K562 (cell line): ENCODE data around the gene CACNA1E. TPM values are rescaled to one million over a fixed set of nuclear protein-coding genes. Genes with fewer than 3 reads are reported as not detected.

Source experiments
- ATAC-seq: fragments of 200-7000 bp; cut with Tn5 transposase; 3 replicates; pipeline ENCODE4 v1.9.1; 2020; ENCODE audit warnings: moderate library complexity
- BruUV-seq: library from RNA; stranded (reverse); fragments of 400-500 nt; replicated peaks from 2 replicates; lab custom pipeline; 2021; lab: Mats Ljungman, UMichigan
- CTCF ChIA-PET: fragments of 300-600 bp; formaldehyde crosslinking; extraction: SDS; loops from one replicate; lab custom pipeline; 2021; ENCODE audit warnings: low intra/inter-chr PET ratio; lab: Yijun Ruan, JAX
- POLR2A ChIA-PET: fragments of 300-600, 350-650 bp; sonication (Branson Sonifier 250); formaldehyde crosslinking; extraction: SDS; loops from one replicate; lab custom pipeline; 2021; ENCODE audit warnings: antibody characterized with exemption, inconsistent platforms; lab: Yijun Ruan, JAX
- DNase-seq, 4 experiments: peaks; one replicate each; pipeline versions ENCODE4 v3.0.0 to v3.0.0-alpha.2; 2011 to 2018; ENCODE audit warnings: low spot score in 3 of 4, mixed read lengths in 3 of 4; ENCODE audit errors: extremely low read depth in 1 of 4
- FAIRE-seq: peaks from 2 replicates; lab custom pipeline; 2011; peaks lifted over from hg19 to GRCh38; lab: Jason Lieb, UNC
- H2AFZ ChIP-seq: 2 replicates; pipeline ENCODE4 v1.6.0; 2011; ENCODE audit warnings: low read depth, low read length, control low read depth, inconsistent platforms
- H3K27ac ChIP-seq: fragments of 200-600 bp; 3 replicates; pipeline ENCODE4 v1.8.0; 2011; ENCODE audit warnings: low read depth, mild to moderate bottlenecking, control low read depth, inconsistent platforms, low read length, moderate library complexity, mixed read lengths; ENCODE audit errors: extremely low read depth
- H3K27me3 ChIP-seq, 2 experiments: fragments of 300-600 bp in 1 of 2; 2 replicates in 1 of 2; 3 replicates in 1 of 2; pipeline versions ENCODE4 v1.6.0 to v1.8.0; 2011; ENCODE audit warnings: inconsistent platforms in 2 of 2, low read length in 2 of 2, mild to moderate bottlenecking in 1 of 2, mixed read lengths in 1 of 2, moderate library complexity in 1 of 2; ENCODE audit not compliant: control insufficient read depth in 2 of 2, insufficient read depth in 2 of 2
- H3K36me3 ChIP-seq: fragments of 300-600 bp; 3 replicates; pipeline ENCODE4 v1.8.0; 2011; ENCODE audit warnings: mild to moderate bottlenecking, low read length, inconsistent platforms; ENCODE audit not compliant: control insufficient read depth, insufficient read depth
- H3K4me1 ChIP-seq, 2 experiments: fragments of 200-600 bp in 1 of 2; replicated peaks in 1 of 2; 2 replicates in 1 of 2; 3 replicates in 1 of 2; pipeline versions ENCODE4 v1.5.1 to v1.8.0; 2011; ENCODE audit warnings: inconsistent platforms in 2 of 2, low read length in 2 of 2, mild to moderate bottlenecking in 1 of 2, mixed read lengths in 1 of 2, moderate library complexity in 1 of 2; ENCODE audit not compliant: control insufficient read depth in 2 of 2, insufficient read depth in 2 of 2
- H3K4me2 ChIP-seq: 2 replicates; pipeline ENCODE4 v1.6.1; 2011; ENCODE audit warnings: low read length, control low read depth, inconsistent platforms, mixed read lengths; ENCODE audit not compliant: insufficient read depth
- H3K4me3 ChIP-seq: fragments of 200-600 bp; sonication (generic), shearing (Covaris generic); 2 replicates; pipeline ENCODE4 v1.5.1; 2016; ENCODE audit warnings: control low read depth, inconsistent platforms
- H3K79me2 ChIP-seq: fragments of 200-600 bp; 3 replicates; pipeline ENCODE4 v1.8.0; 2011; ENCODE audit warnings: low read length, inconsistent platforms; ENCODE audit not compliant: control insufficient read depth, insufficient read depth
- H3K9ac ChIP-seq, 2 experiments: 2 replicates each; pipeline versions ENCODE4 v1.6.0 to v1.6.1; 2011; ENCODE audit warnings: low read depth in 2 of 2, low read length in 2 of 2, control low read depth in 1 of 2, inconsistent platforms in 1 of 2, mild to moderate bottlenecking in 1 of 2, mixed read lengths in 1 of 2; ENCODE audit not compliant: insufficient read depth in 1 of 2
- H3K9me1 ChIP-seq: one replicate; pipeline ENCODE4 v1.6.0; 2011; ENCODE audit warnings: inconsistent platforms, mild to moderate bottlenecking, low read length, moderate library complexity; ENCODE audit not compliant: control insufficient read depth, insufficient read depth
- H3K9me3 ChIP-seq: replicated peaks from 2 replicates; pipeline ENCODE4 v1.5.1; 2011; ENCODE audit warnings: low read depth, low read length, inconsistent platforms; ENCODE audit not compliant: control insufficient read depth, insufficient read depth
- H4K20me1 ChIP-seq: replicated peaks from 2 replicates; pipeline ENCODE4 v1.6.1; 2011; ENCODE audit warnings: low read length, inconsistent platforms, mixed read lengths; ENCODE audit not compliant: control insufficient read depth, insufficient read depth
- E2F3 ChIP-seq: fragments of 250-450 bp; sonication (Bioruptor Pico); IDR thresholded peaks from 2 replicates; pipeline ENCODE4 v1.4.0; 2020; ENCODE audit warnings: mild to moderate bottlenecking
- MCM3 ChIP-seq: fragments of 450-650 bp; IDR thresholded peaks from 2 replicates; pipeline ENCODE4 v1.6.1; 2016
- POLR2AphosphoS5 ChIP-seq: IDR thresholded peaks from 2 replicates; pipeline ENCODE4 v1.6.1; 2011; ENCODE audit warnings: mild to moderate bottlenecking, low read depth, low read length, moderate library complexity; ENCODE audit not compliant: control insufficient read depth, insufficient read depth
- RBM17 ChIP-seq: fragments of 200-400 bp; formaldehyde crosslinking; IDR thresholded peaks from 2 replicates; pipeline ENCODE4 v1.6.1; 2017; ENCODE audit warnings: low read depth, mild to moderate bottlenecking, low read length, borderline replicate concordance
- SRSF1 ChIP-seq: fragments of 200-400 bp; formaldehyde crosslinking; IDR thresholded peaks from 2 replicates; pipeline ENCODE4 v1.6.1; 2017; ENCODE audit warnings: mild to moderate bottlenecking, low read depth, low read length, moderate library complexity
- ZEB2 ChIP-seq: fragments of 450-650 bp; IDR thresholded peaks from 2 replicates; pipeline ENCODE4 v1.6.1; 2016
- WGBS: fragments of 100-300 bp; shearing (Covaris generic); methylation state at CpG from one replicate; pipeline ENCODE4 v1.1.6; 2016; ENCODE audit warnings: low coverage, mixed read lengths; ENCODE audit not compliant: insufficient coverage; ENCODE audit errors: missing lambda C conversion rate; 5-methylcytosine and 5-hydroxymethylcytosine counted together
- in situ Hi-C: fragments of 300-500 bp; cut with MboI; formaldehyde crosslinking; loops from 4 replicates; pipeline ENCODE4 v1.15.0; 2018; ENCODE audit warnings: inconsistent platforms, mixed read lengths
- intact Hi-C: fragments of 100-400 bp; cut with micrococcal nuclease; formaldehyde crosslinking; loops from 2 replicates; pipeline ENCODE4 v1.14.2; 2022
- polyA plus RNA-seq, 8 experiments: library from polyadenylated mRNA; depleted of rRNA in 4 of 8; stranded (reverse) in 5 of 8; unstranded in 3 of 8; fragments of >200 nt; fragmentation: Nextera tagmentation in 2 of 8; fragmentation: Illumina TruSeq in 1 of 8; extraction: Ambion mirVana in 2 of 8; extraction: Trizol in 1 of 8; gene quantifications; 2 replicates each; pipeline versions ENCODE4 v1.2.1 to v1.2.3, GENCODE V29; 2011 to 2014; ENCODE audit warnings: inconsistent platforms in 1 of 8, missing spikeins in 1 of 8
- total RNA-seq, 7 experiments: library from RNA; depleted of rRNA in 6 of 7; stranded (reverse); fragments of >200 nt in 6 of 7; fragmentation: Illumina TruSeq in 2 of 7; extraction: Trizol in 2 of 7; gene quantifications; 2 replicates each; pipeline versions ENCODE4 v1.2.1 to v1.2.3, GENCODE V29; 2011 to 2021; ENCODE audit warnings: low replicate concordance in 1 of 7
- TF ChIP-seq, protein P1 (sequence below): fragments of 450-650 bp; IDR thresholded peaks from 2 replicates; pipeline ENCODE4 v1.6.1; 2016; ENCODE audit warnings: missing biosample characterization, missing genetic modification characterization

CACNA1E gene
- total and polyA plus RNA-seq, 9 of the 15 experiments (the other 6 are each of a cell fraction or from before 2014, with no cell fraction given) = under 0.01 to 0.04 TPM; not detected in 7

- Histone ChIP-seq H3K9ac (no peak overlapping the region), H2AFZ (no peak overlapping the region), H4K20me1 (no peaks in the 10 kb centered on the region), H3K9me3 (no peaks in the 10 kb centered on the region), H3K4me3 (no peak overlapping the region), H3K27ac (no peak overlapping the region), H3K36me3 (no peaks in the 10 kb centered on the region), H3K9me1 (no peaks in the 10 kb centered on the region), H3K79me2 (no peaks in the 10 kb centered on the region), H3K4me1 (no peaks in the 10 kb centered on the region), H3K27me3 (peaks cover 5 to 21% of the 10 kb centered on the region in 2 experiments; a peak in 2 of 5 replicates), H3K4me2 (no peak overlapping the region)
- no peak for DNase-seq
- CTCF ChIA-PET = no interaction called here
- TF ChIP-seq, protein P1, sequence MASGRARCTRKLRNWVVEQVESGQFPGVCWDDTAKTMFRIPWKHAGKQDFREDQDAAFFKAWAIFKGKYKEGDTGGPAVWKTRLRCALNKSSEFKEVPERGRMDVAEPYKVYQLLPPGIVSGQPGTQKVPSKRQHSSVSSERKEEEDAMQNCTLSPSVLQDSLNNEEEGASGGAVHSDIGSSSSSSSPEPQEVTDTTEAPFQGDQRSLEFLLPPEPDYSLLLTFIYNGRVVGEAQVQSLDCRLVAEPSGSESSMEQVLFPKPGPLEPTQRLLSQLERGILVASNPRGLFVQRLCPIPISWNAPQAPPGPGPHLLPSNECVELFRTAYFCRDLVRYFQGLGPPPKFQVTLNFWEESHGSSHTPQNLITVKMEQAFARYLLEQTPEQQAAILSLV (tag) = no peak
- no peak for TF ChIP-seq RBM17
- no peak for TF ChIP-seq SRSF1
- no peak for FAIRE-seq
- BruUV-seq = no TSS peak
- in situ Hi-C loops = no loop called here
- ATAC-seq = no peak
- POLR2A ChIA-PET = interaction anchor here (0.6 kb wide), 1 partner anchor 693 kb away, joined by 3 read pairs; no protein-coding TSS in a partner anchor
- intact Hi-C loops = no loop called here
Observed at GRCh38 chr1:181442181-181442525, 41.2 kb upstream of the CACNA1E start.

- 0% methylated on average over 3 of the region's 3 CpGs for WGBS
- H3K36me3 ChIP-seq = no peaks in the 10 kb centered on the region
- FAIRE-seq (no peak), DNase-seq (no peak), ATAC-seq (no peak)
- no peak overlapping the region for H3K4me3 ChIP-seq
- ChIA-PET POLR2A (no interaction called here), CTCF (no interaction called here)
- peaks cover 5 to 17% of the 10 kb centered on the region in 2 experiments; a peak in 1 of 5 replicates for H3K27me3 ChIP-seq
- no peaks in the 10 kb centered on the region for H3K79me2 ChIP-seq
- no peak overlapping the region for H3K4me2 ChIP-seq
- in situ Hi-C loops = no loop called here
- no peaks in the 10 kb centered on the region for H4K20me1 ChIP-seq
- no peaks in the 10 kb centered on the region for H3K4me1 ChIP-seq
- H3K27ac ChIP-seq = no peak overlapping the region
- H3K9me1 ChIP-seq = no peaks in the 10 kb centered on the region
- no peak overlapping the region for H2AFZ ChIP-seq
- no peak overlapping the region for H3K9ac ChIP-seq
- intact Hi-C loops = no loop called here
- no peaks in the 10 kb centered on the region for H3K9me3 ChIP-seq
- no TSS peak for BruUV-seq
- no peak for TF ChIP-seq MCM3
- no peak for TF ChIP-seq POLR2AphosphoS5
- no peak for TF ChIP-seq E2F3 (CRISPR knock-in tag)
- TF ChIP-seq ZEB2 = no peak
Observed at GRCh38 chr1:181443231-181443853, 40.0 kb upstream of the CACNA1E start.
